MG63 (cell line): ENCODE measurements around the gene ADAMTS12. TPM values are rescaled to one million over a fixed set of nuclear protein-coding genes. Genes with fewer than 3 reads are reported as not detected.
"Not testable (repeated sequence)": the region's sequence is repeated elsewhere in the genome, so short reads cannot be mapped to it uniquely, and the experiment has no call there.

ENCODE experiments used
- DNase-seq: peaks from one replicate; pipeline ENCODE4 v3.0.0-alpha.2; 2020
- H3K27me3 ChIP-seq: fragments of 250-450 bp; sonication (Bioruptor Pico); 2 replicates; pipeline ENCODE4 v1.5.1; 2020; ENCODE audit warnings: mild to moderate bottlenecking, moderate library complexity
- H3K36me3 ChIP-seq: fragments of 250-450 bp; sonication (Bioruptor Pico); 2 replicates; pipeline ENCODE4 v1.5.1; 2020; ENCODE audit warnings: mild to moderate bottlenecking, moderate library complexity
- H3K4me3 ChIP-seq: fragments of 250-450 bp; sonication (Bioruptor Pico); 2 replicates; pipeline ENCODE4 v1.5.1; 2020; ENCODE audit warnings: mild to moderate bottlenecking, moderate library complexity
- H3K9me3 ChIP-seq: fragments of 250-450 bp; sonication (Bioruptor Pico); 2 replicates; pipeline ENCODE4 v1.5.1; 2020; ENCODE audit warnings: mild to moderate bottlenecking, moderate library complexity
- total RNA-seq: library from RNA; depleted of rRNA; stranded (reverse); fragments of >200 nt; shearing (Covaris generic); gene quantifications from 2 replicates; pipeline ENCODE4 v1.2.3, GENCODE V29; 2014; ENCODE audit warnings: low replicate concordance

ADAMTS12 gene
- total RNA-seq, 1 experiment from 2014 or later: 11.8 TPM

DNA sequence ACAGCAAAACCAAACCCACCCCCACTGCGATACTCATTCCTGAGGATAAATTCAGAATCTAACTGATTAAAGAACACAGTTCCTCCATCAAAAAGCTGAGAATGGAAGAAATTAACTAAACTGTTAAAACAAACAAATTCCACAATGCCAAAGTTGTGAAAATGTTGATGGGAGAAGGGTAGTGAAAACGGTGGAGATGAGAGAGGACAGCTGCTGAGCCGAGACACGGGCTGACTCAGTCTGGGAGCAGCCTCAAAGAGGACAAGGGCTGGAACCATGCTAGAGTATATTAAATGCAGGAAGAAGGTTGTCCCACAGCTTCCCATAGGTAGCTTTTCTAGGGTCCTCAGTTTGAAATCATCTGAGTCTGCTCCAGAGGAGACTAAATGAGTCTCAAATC lies 14.3 kb downstream of the ADAMTS12 start:
- no peak for DNase-seq
- Histone ChIP-seq H3K9me3 (peaks cover 5% of the 10 kb centered on the region; the same call in 1 of the 2 replicates), H3K27me3 (no peaks in the 10 kb centered on the region), H3K4me3 (no peak overlapping the region), H3K36me3 (no peaks in the 10 kb centered on the region; the same call in none of the 2 replicates)

DNA sequence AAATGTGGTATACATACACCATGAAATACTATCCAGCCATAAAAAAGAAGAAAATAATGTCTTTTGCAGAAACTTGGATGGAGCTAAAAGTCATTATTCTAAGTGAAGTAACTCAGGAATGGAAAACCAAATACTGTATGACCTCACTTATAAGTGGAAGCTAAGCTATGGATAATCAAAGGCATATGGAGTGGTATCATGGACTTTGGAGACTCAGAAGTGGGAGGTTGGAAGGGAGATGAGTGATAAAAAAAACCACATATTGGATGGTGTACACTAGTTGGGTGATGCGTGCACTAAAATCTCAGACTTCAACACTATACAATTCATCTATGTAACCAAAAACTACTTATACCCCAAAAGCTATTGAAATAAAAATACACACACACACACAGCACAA lies 24.5 kb downstream of the ADAMTS12 start:
- Histone ChIP-seq H3K9me3 (peaks cover 14% of the 10 kb centered on the region), H3K36me3 (no peaks in the 10 kb centered on the region), H3K27me3 (no peaks in the 10 kb centered on the region), H3K4me3 (no peak overlapping the region)
- DNase-seq: no peak

- not testable (repeated sequence) for H3K27me3 ChIP-seq, H3K36me3 ChIP-seq, H3K9me3 ChIP-seq, DNase-seq, H3K4me3 ChIP-seq
These were observed 32.6 kb downstream of the ADAMTS12 start for GRCh38 chr5:33859177-33859576.

GRCh38 chr5:33857037-33857436 lies 34.8 kb downstream of the ADAMTS12 start:
- Histone ChIP-seq H3K36me3 (no peaks in the 10 kb centered on the region), H3K9me3 (no peaks in the 10 kb centered on the region), H3K4me3 (no peak overlapping the region), H3K27me3 (no peaks in the 10 kb centered on the region)
- no peak for DNase-seq

DNA sequence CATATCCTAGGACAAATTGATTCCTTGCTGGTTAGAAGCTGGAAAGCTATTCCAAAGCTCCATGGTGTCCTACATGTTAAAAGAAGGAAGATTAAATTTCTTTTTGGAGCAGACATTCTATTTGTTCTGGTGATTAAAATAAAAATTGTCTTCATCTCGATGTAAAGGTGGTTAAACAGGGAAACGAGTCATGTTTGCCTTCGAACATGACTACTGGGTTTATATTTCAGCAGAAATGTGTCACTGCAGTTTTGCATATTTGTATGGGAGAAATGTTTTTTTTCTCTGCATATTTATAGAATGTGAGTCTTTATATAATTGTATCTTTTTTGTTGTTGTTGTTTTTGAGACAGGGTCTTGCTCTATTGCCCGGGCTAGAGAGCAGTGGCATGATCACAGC lies 36.4 kb downstream of the ADAMTS12 start:
- Histone ChIP-seq H3K27me3 (no peaks in the 10 kb centered on the region), H3K9me3 (no peaks in the 10 kb centered on the region), H3K4me3 (no peak overlapping the region), H3K36me3 (no peaks in the 10 kb centered on the region)
- no peak for DNase-seq

DNA sequence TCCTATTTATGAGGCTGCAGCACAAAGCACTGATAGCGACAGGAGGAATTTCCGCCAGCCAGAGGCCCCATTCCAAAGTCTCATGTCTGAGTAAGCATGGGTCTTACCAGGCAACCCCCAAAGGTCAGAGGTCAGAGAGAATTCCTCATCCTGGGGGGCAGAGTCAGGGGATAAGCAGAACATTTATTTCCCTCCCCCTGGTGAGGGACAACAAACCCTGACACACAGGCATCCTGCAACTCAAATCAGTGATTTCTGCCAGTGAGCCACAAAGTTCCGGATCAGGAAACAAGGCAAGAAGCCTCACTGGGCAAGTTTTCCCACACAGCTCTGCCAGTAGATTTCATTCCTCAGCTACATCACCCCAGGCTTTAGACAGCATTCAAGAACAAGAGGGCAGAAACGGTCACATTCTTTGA lies 37.0 kb downstream of the ADAMTS12 start:
- Histone ChIP-seq H3K27me3 (no peaks in the 10 kb centered on the region), H3K36me3 (no peaks in the 10 kb centered on the region), H3K4me3 (no peak overlapping the region), H3K9me3 (no peaks in the 10 kb centered on the region)
- DNase-seq: peak; percentile 22

DNA sequence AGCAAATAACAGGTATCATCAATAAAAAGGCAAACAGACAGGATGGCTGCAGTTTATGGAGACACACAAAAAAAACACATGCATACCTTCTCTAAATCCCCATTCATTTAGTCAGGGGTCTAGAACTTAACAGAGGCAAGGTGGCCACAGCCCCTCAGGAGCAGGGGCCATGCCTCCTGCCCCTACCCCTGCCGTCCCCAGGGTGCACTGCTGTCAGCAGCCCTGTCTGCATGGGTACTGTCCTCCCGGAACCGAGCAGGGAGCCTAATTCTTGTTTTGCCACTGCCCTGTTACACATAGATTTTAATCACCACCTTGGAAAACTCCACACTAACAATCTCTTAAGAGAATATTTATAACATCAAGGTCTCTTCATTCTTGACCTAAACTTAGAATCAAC lies 39.0 kb downstream of the ADAMTS12 start:
- no peak overlapping the region for H3K4me3 ChIP-seq
- no peaks in the 10 kb centered on the region for H3K27me3 ChIP-seq
- H3K9me3 ChIP-seq: no peaks in the 10 kb centered on the region
- no peaks in the 10 kb centered on the region for H3K36me3 ChIP-seq
- DNase-seq: no peak

- no peaks in the 10 kb centered on the region for H3K36me3 ChIP-seq
- no peaks in the 10 kb centered on the region for H3K9me3 ChIP-seq
- H3K27me3 ChIP-seq: no peaks in the 10 kb centered on the region
- DNase-seq: no peak
- H3K4me3 ChIP-seq: no peak overlapping the region
These were observed 39.5 kb downstream of the ADAMTS12 start for GRCh38 chr5:33852319-33852718.

DNA sequence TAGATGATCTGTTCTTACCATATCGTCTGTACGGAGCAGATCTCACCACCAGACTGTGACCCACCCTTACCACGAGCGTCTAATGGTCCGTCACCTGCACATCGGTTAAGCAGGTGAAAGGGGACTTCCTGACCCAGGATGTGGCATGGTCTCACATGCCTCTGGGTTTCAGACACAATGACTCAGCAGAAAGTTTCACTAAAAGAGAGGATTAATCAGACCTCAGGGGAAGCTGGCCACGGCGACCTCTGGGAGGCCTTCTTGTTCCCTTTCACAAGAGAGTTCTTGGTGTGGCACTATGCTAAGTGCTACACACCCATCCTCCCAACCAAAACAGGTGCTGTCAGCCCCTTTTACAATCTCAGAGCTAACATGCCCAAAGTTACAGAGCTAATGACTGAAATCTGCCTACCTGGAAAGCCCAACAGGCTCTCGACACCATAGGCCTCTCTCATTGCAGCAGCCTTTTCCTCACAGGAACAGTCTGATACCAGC lies 41.6 kb downstream of the ADAMTS12 start:
- H3K9me3 ChIP-seq: no peaks in the 10 kb centered on the region
- no peaks in the 10 kb centered on the region for H3K27me3 ChIP-seq
- H3K4me3 ChIP-seq: no peak overlapping the region
- no peaks in the 10 kb centered on the region for H3K36me3 ChIP-seq
- peak; percentile 4 for DNase-seq

- DNase-seq: no peak
- no peaks in the 10 kb centered on the region for H3K36me3 ChIP-seq
- H3K9me3 ChIP-seq: no peaks in the 10 kb centered on the region
- H3K4me3 ChIP-seq: no peak overlapping the region
- no peaks in the 10 kb centered on the region for H3K27me3 ChIP-seq
These were observed 43.2 kb downstream of the ADAMTS12 start for GRCh38 chr5:33848554-33848953.

DNA sequence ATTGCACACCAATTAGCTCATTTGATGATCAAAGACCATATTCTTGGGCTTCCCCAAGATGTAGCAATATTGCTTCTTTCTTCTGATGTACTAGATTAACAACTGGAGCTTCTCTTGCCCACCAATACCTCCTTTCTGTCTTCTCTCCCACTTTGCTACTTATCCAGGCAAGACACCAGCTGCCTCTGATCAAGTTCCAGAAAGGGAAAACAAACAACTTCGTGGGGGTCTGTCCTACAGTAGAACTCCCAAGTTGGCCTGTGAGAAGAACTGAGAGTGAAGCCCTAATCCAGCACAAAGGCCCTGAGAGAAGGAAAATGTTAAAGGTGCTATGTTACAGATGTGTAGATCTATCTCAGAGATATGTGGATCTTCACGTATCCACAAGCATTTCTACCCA lies 44.9 kb downstream of the ADAMTS12 start:
- Histone ChIP-seq H3K9me3 (no peaks in the 10 kb centered on the region), H3K4me3 (no peak overlapping the region), H3K36me3 (no peaks in the 10 kb centered on the region), H3K27me3 (no peaks in the 10 kb centered on the region)
- no peak for DNase-seq

DNA sequence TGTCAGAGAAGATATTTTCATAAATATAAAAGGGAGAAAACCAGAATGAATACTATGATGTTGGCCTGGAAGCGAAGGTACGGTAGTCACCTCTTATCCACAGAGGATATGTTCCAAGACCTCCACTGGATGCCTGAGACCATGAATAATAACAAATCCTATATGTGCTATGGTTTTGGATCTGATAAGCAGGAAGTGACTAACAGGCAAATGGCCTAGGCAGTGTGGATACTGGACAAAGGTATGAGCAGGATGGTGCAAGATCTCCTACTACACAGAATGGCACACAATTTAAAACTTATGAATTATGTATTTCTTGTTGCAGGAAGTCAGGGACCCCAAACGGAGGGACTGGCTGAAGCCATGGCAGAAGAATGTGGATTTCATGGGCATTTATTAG lies 48.2 kb downstream of the ADAMTS12 start:
- H3K36me3 ChIP-seq: no peaks in the 10 kb centered on the region
- no peak overlapping the region for H3K4me3 ChIP-seq
- no peaks in the 10 kb centered on the region for H3K9me3 ChIP-seq
- peak; percentile 43 for DNase-seq
- no peaks in the 10 kb centered on the region for H3K27me3 ChIP-seq

GRCh38 chr5:33842456-33842855 lies 49.3 kb downstream of the ADAMTS12 start:
- no peaks in the 10 kb centered on the region for H3K9me3 ChIP-seq
- no peak overlapping the region for H3K4me3 ChIP-seq
- no peaks in the 10 kb centered on the region for H3K27me3 ChIP-seq
- no peaks in the 10 kb centered on the region for H3K36me3 ChIP-seq
- DNase-seq: no peak

- DNase-seq: no peak
- no peak overlapping the region for H3K4me3 ChIP-seq
- H3K27me3 ChIP-seq: no peaks in the 10 kb centered on the region
These were observed 49.9 kb downstream of the ADAMTS12 start for GRCh38 chr5:33841891-33842290.

GRCh38 chr5:33840927-33841547 lies 50.8 kb downstream of the ADAMTS12 start:
- Histone ChIP-seq H3K27me3 (no peaks in the 10 kb centered on the region), H3K4me3 (no peak overlapping the region), H3K36me3 (no peaks in the 10 kb centered on the region), H3K9me3 (no peaks in the 10 kb centered on the region)
- no peak for DNase-seq

More at GRCh38 chr5:33841891-33842290, 49.9 kb downstream of the ADAMTS12 start:
- Histone ChIP-seq H3K9me3 (no peaks in the 10 kb centered on the region), H3K36me3 (no peaks in the 10 kb centered on the region)

DNA sequence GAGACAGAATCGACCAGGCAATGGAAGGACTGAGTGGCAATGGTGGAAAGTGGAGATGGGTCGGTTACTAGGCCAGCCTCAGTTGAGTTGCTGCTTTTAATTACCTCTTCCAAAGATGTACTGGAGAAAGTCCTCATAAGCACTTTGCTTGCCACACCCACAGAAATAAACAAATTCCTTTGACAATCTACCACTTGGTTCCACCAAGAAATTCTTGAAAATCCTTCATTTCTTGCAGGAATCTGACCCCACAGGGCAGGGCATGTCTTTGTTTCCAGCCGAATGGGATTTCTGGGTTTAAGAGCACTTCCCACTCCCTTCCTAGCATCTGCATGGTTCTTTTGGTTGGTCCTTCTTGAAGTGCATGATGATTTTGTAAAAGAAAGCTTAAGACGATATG lies 54.5 kb downstream of the ADAMTS12 start:
- Histone ChIP-seq H3K36me3 (no peaks in the 10 kb centered on the region), H3K9me3 (no peaks in the 10 kb centered on the region; the same call in 1 of the 2 replicates), H3K27me3 (no peaks in the 10 kb centered on the region), H3K4me3 (no peak overlapping the region)
- no peak for DNase-seq

GRCh38 chr5:33834334-33834733 lies 57.5 kb downstream of the ADAMTS12 start:
- Histone ChIP-seq H3K9me3 (no peaks in the 10 kb centered on the region; the same call in 1 of the 2 replicates), H3K27me3 (no peaks in the 10 kb centered on the region), H3K36me3 (no peaks in the 10 kb centered on the region), H3K4me3 (no peak overlapping the region)
- no peak for DNase-seq

DNA sequence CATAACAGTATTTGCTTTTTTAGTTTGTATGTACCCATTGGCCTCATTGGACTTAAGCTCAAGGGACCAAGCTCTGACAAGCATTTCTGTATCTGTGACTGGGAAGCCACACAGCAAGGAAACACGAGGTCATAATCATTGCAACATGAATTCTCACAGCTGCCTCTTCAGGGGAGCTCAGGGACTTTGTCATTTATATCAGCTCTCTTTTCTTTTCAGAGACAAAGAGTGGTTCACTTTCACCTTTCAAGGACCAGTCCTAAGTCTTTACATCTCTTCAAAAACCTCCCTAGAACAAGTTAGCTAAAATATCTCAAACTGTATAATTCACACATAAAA lies 58.6 kb downstream of the ADAMTS12 start:
- H3K4me3 ChIP-seq: no peak overlapping the region
- no peaks in the 10 kb centered on the region for H3K27me3 ChIP-seq
- no peaks in the 10 kb centered on the region; the same call in 1 of the 2 replicates for H3K9me3 ChIP-seq
- no peaks in the 10 kb centered on the region for H3K36me3 ChIP-seq
- no peak for DNase-seq
